Measurements from ENCODE around the gene DNAJC17. TPM values are rescaled to one million over a fixed set of nuclear protein-coding genes. Genes with fewer than 3 reads are reported as not detected.

Gene DNAJC17
- total RNA-seq, 6 experiments from 2014 or later, result 7.8 to 23.7 (median 17.7) TPM

GRCh38 chr15:40807888-40808461 is 702 bp upstream of the DNAJC17 start:
- 2% methylated on average over 16 of the region's 19 CpGs for WGBS (ENCODE audit: insufficient coverage, low coverage, low lambda C conversion rate, missing lambda C conversion rate)
- DNase-seq, result no peak
- peaks cover 0 to 11% (median 0%) of the 10 kb centered on the region in 4 donors for H3K36me3 ChIP-seq
- peak overlapping the region in 1 of 3 donors; percentile 95 for H3K27ac ChIP-seq
- no peak for TF ChIP-seq CTCF (IDR thresholded peaks at IDR 0.05)
- TF ChIP-seq POLR2A (IDR thresholded peaks at IDR 0.05), result no peak
- H3K27me3 ChIP-seq, result no peaks in the 10 kb centered on the region
- ATAC-seq, result no peak
- H3K4me1 ChIP-seq, result peaks cover 0 to 26% (median 10%) of the 10 kb centered on the region in 4 donors
- peak overlapping the region; percentile 95 to 99 (median 98) for H3K4me3 ChIP-seq
- intact Hi-C loops (cut with DNase I), result no loop called here
- H3K9me3 ChIP-seq, result no peaks in the 10 kb centered on the region

DNA sequence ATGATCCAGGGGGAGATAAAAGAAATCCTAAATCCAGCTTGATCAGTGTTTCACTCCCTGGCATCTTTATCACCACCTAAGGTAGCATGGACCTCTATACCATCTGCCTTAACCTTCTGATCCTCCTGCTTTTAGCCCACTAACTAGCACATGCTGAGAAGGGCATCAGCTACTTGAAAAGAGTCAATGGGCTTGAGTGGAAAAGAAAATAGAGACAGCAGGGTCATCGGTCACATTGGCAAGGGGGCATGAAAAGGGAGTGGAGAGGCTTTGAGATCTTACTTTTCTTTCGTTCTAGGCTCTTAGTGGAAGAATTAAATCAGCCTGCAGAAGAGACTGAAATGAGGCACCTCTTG is 623 bp downstream of the DNAJC17 start:
- H3K9me3 ChIP-seq, result no peaks in the 10 kb centered on the region
- DNase-seq (no peak), ATAC-seq (no peak)
- no peaks in the 10 kb centered on the region for H3K27me3 ChIP-seq
- intact Hi-C loops (cut with DNase I), result no loop called here
- peaks cover 0 to 8% (median 0%) of the 10 kb centered on the region in 4 donors for H3K36me3 ChIP-seq
- peak overlapping the region; percentile 95 to 99 (median 98) for H3K4me3 ChIP-seq
- peaks cover 0 to 39% (median 16%) of the 10 kb centered on the region in 4 donors for H3K4me1 ChIP-seq
- H3K27ac ChIP-seq, result peak overlapping the region; percentile 93 to 96 (median 95)
- WGBS (ENCODE audit: insufficient coverage, low coverage, low lambda C conversion rate, missing lambda C conversion rate), result 0% methylated on average over 2 of the region's 2 CpGs
- TF ChIP-seq CTCF (IDR thresholded peaks at IDR 0.05) (no peak), POLR2A (IDR thresholded peaks at IDR 0.05) (no peak)

DNA sequence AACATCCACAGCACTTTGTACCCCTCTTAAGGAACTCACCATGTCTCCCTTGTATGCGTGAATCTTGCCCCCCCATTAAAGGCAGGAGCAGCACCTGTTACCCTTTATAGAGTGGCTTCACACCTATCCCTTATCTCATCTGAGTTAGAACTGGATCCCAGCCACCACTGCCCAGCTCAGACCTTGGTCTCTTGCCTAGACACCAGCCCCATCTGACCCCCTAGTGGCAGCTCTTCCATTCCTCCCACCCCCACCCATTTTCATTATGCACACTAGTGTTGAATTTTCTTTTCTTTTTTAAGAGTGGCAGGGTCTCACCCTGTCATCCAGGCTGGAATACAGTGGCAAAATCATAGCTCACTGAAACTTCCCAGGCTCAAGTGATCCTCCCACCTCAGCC is 3.6 kb downstream of the DNAJC17 start:
- intact Hi-C loops (cut with DNase I), result no loop called here
- Histone ChIP-seq H3K4me1 (peaks cover 0 to 46% (median 19%) of the 10 kb centered on the region in 4 donors), H3K27me3 (no peaks in the 10 kb centered on the region), H3K36me3 (no peaks in the 10 kb centered on the region), H3K4me3 (no peak overlapping the region), H3K27ac (peak overlapping the region in 1 of 3 donors; percentile 38), H3K9me3 (no peaks in the 10 kb centered on the region)
- ATAC-seq (peak in 2 of 4 donors; percentile 9 to 46), DNase-seq (peak in 2 of 3 donors; percentile 34 to 63)
- TF ChIP-seq POLR2A (IDR thresholded peaks at IDR 0.05) (no peak), CTCF (IDR thresholded peaks at IDR 0.05) (peak in 1 of 4 donors; percentile 19)
- WGBS (ENCODE audit: insufficient coverage, low coverage, low lambda C conversion rate, missing lambda C conversion rate), result 31% methylated on average over 1 of the region's 1 CpG

DNA sequence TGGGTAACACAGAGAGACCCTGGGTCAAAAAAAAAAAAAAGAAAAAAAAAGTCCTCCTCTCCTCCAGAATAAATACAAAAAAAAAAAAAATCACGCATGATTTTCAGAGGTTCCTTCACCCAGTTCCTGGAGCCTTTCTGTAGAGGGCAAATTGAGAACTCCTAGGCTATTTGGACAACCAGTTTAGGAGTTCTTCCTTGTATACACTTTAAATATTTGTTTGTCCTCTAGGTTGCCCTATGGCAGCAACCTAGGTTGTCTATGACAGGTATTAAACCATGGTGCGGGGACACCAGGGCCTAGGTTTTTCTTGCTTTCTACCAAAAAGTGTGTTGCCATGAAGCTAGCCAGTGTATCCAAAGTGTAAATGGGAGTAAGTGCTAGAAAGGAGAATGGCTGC is 4.2 kb downstream of the DNAJC17 start:
- Histone ChIP-seq H3K27me3 (no peaks in the 10 kb centered on the region), H3K4me1 (peaks cover 0 to 40% (median 17%) of the 10 kb centered on the region in 4 donors), H3K27ac (peak overlapping the region in 2 of 3 donors; percentile 38 to 56), H3K4me3 (no peak overlapping the region), H3K36me3 (no peaks in the 10 kb centered on the region), H3K9me3 (no peaks in the 10 kb centered on the region)
- intact Hi-C loops (cut with DNase I), result no loop called here
- no peak for TF ChIP-seq CTCF (IDR thresholded peaks at IDR 0.05)
- TF ChIP-seq POLR2A (IDR thresholded peaks at IDR 0.05), result no peak
- 28% methylated on average over 2 of the region's 2 CpGs for WGBS (ENCODE audit: insufficient coverage, low coverage, low lambda C conversion rate, missing lambda C conversion rate)
- ATAC-seq (peak; percentile 3 to 48 (median 12)), DNase-seq (no peak)
